IMR-90 (cell line): ENCODE measurements around the gene ROCK2. TPM values are rescaled to one million over a fixed set of nuclear protein-coding genes. Genes with fewer than 3 reads are reported as not detected.

Experiments
- ATAC-seq: fragments of 200-7000 bp; cut with Tn5 transposase; 2 replicates; pipeline ENCODE4 v1.9.1; 2020; ENCODE audit warnings: low read depth, mild to moderate bottlenecking, moderate library complexity
- BruUV-seq: library from RNA; stranded (reverse); fragments of 400-500 nt; replicated peaks from 2 replicates; lab custom pipeline; 2021; lab: Mats Ljungman, UMichigan
- CTCF ChIA-PET: fragments of 300-600 bp; formaldehyde crosslinking; extraction: SDS; loops from one replicate; lab custom pipeline; 2021; ENCODE audit warnings: antibody characterized with exemption; lab: Yijun Ruan, JAX
- POLR2A ChIA-PET: fragments of 300-600 bp; sonication (Branson Sonifier 250); formaldehyde crosslinking; loops from one replicate; lab custom pipeline; 2022; ENCODE audit warnings: antibody characterized with exemption; ENCODE audit not compliant: unreplicated experiment; lab: Charles Lee
- DNase-seq: peaks from one replicate; pipeline ENCODE4 v3.0.0; 2013
- H2AFZ ChIP-seq: replicated peaks from 2 replicates; pipeline ENCODE3; 2013; ENCODE audit warnings: low read length, mild to moderate bottlenecking; ENCODE audit not compliant: poor library complexity
- H2AK5ac ChIP-seq: 2 replicates; pipeline ENCODE4 v1.6.1; 2013; ENCODE audit warnings: low read depth, low read length, inconsistent platforms
- H2AK9ac ChIP-seq: replicated peaks from 2 replicates; pipeline ENCODE3; 2013; ENCODE audit warnings: mild to moderate bottlenecking, low read depth, low read length, moderate library complexity; ENCODE audit not compliant: poor library complexity
- H2BK120ac ChIP-seq: 2 replicates; pipeline ENCODE4 v1.6.1; 2013; ENCODE audit warnings: low read depth, low read length, inconsistent platforms
- H2BK15ac ChIP-seq: 3 replicates; pipeline ENCODE4 v1.6.1; 2013; ENCODE audit warnings: low read depth, low read length, inconsistent platforms
- H2BK20ac ChIP-seq: 2 replicates; pipeline ENCODE4 v1.6.1; 2013; ENCODE audit warnings: low read depth, mild to moderate bottlenecking, inconsistent platforms, low read length, moderate library complexity
- H2BK5ac ChIP-seq: 2 replicates; pipeline ENCODE4 v1.6.1; 2013; ENCODE audit warnings: mild to moderate bottlenecking, low read depth, low read length, inconsistent platforms; ENCODE audit not compliant: poor library complexity, severe bottlenecking
- H3K14ac ChIP-seq: replicated peaks from 2 replicates; pipeline ENCODE4 v1.6.1; 2013; ENCODE audit warnings: low read depth, low read length, inconsistent platforms
- H3K18ac ChIP-seq: 2 replicates; pipeline ENCODE4 v1.6.1; 2013; ENCODE audit warnings: low read depth, low read length, control low read depth
- H3K23ac ChIP-seq: 2 replicates; pipeline ENCODE4 v1.6.1; 2013; ENCODE audit warnings: low read depth, low read length, inconsistent platforms
- H3K27ac ChIP-seq: 2 replicates; pipeline ENCODE4 v1.5.1; 2013; ENCODE audit warnings: mild to moderate bottlenecking, control low read depth, low read length; ENCODE audit not compliant: insufficient read depth
- H3K27me3 ChIP-seq: 2 replicates; pipeline ENCODE4 v1.6.1; 2013; ENCODE audit warnings: low read length; ENCODE audit not compliant: control insufficient read depth, insufficient read depth
- H3K36me3 ChIP-seq: 2 replicates; pipeline ENCODE4 v1.6.1; 2013; ENCODE audit warnings: low read length, mixed read lengths; ENCODE audit not compliant: control insufficient read depth, insufficient read depth
- H3K4ac ChIP-seq: 2 replicates; pipeline ENCODE4 v1.6.1; 2013; ENCODE audit warnings: low read depth, low read length, inconsistent platforms
- H3K4me1 ChIP-seq: 2 replicates; pipeline ENCODE4 v1.6.1; 2013; ENCODE audit warnings: low read length, mixed read lengths; ENCODE audit not compliant: control insufficient read depth, insufficient read depth
- H3K4me2 ChIP-seq: 2 replicates; pipeline ENCODE4 v1.6.1; 2013; ENCODE audit warnings: low read depth, mild to moderate bottlenecking, control low read depth, low read length, moderate library complexity
- H3K4me3 ChIP-seq: 2 replicates; pipeline ENCODE4 v1.5.1; 2013; ENCODE audit warnings: low read depth, mild to moderate bottlenecking, control low read depth, low read length, moderate library complexity; ENCODE audit not compliant: insufficient read depth
- H3K56ac ChIP-seq: 2 replicates; pipeline ENCODE4 v1.6.1; 2013; ENCODE audit warnings: low read length, inconsistent platforms; ENCODE audit not compliant: insufficient read depth; ENCODE audit errors: extremely low read depth
- H3K79me1 ChIP-seq, 2 experiments: 2 replicates each; pipeline ENCODE4 v1.6.1; 2013; ENCODE audit warnings: low read length in 2 of 2, inconsistent platforms in 1 of 2, low read depth in 1 of 2
- H3K9ac ChIP-seq: 2 replicates; pipeline ENCODE4 v1.6.1; 2013; ENCODE audit warnings: low read depth, low read length, control low read depth
- H3K9me1 ChIP-seq: 2 replicates; pipeline ENCODE4 v1.6.1; 2013; ENCODE audit warnings: low read length, inconsistent platforms; ENCODE audit not compliant: insufficient read depth
- H3K9me3 ChIP-seq: 2 replicates; pipeline ENCODE4 v1.6.1; 2013; ENCODE audit warnings: low read length; ENCODE audit not compliant: control insufficient read depth, insufficient read depth
- H4K20me1 ChIP-seq: 2 replicates; pipeline ENCODE4 v1.6.1; 2013; ENCODE audit warnings: low read length, inconsistent platforms; ENCODE audit not compliant: insufficient read depth
- H4K5ac ChIP-seq: 2 replicates; pipeline ENCODE4 v1.6.1; 2013; ENCODE audit warnings: mild to moderate bottlenecking, low read depth, low read length, control low read depth
- H4K8ac ChIP-seq, 2 experiments: 2 replicates each; pipeline ENCODE4 v1.6.1; 2013; ENCODE audit warnings: low read depth in 2 of 2, low read length in 2 of 2, control low read depth in 1 of 2, inconsistent platforms in 1 of 2
- H4K91ac ChIP-seq: 2 replicates; pipeline ENCODE4 v1.6.1; 2013; ENCODE audit warnings: low read depth, low read length, inconsistent platforms; ENCODE audit not compliant: insufficient read depth
- BHLHE40 ChIP-seq: fragments of 150-350 bp; IDR thresholded peaks from 2 replicates; pipeline ENCODE4 v1.6.1; 2016; ENCODE audit warnings: mild to moderate bottlenecking, low read depth, low read length
- MAFK ChIP-seq: IDR thresholded peaks from 2 replicates; pipeline ENCODE4 v1.6.1; 2012; ENCODE audit warnings: low read depth, low read length, improper control_type of control experiment
- MAZ ChIP-seq: IDR thresholded peaks from 2 replicates; pipeline ENCODE4 v1.6.1; 2012; ENCODE audit warnings: low read depth, mild to moderate bottlenecking, low read length, improper control_type of control experiment, moderate library complexity, borderline replicate concordance
- MXI1 ChIP-seq: IDR thresholded peaks from 2 replicates; pipeline ENCODE4 v1.6.1; 2012; ENCODE audit warnings: low read depth, mild to moderate bottlenecking, low read length, moderate library complexity, borderline replicate concordance
- NFE2L2 ChIP-seq: fragments of 150-350 bp; IDR thresholded peaks from 2 replicates; pipeline ENCODE4 v1.6.1; 2016; ENCODE audit warnings: low read depth, mild to moderate bottlenecking, low read length
- POLR2A ChIP-seq: IDR thresholded peaks from 2 replicates; pipeline ENCODE4 v1.6.1; 2012; ENCODE audit warnings: mild to moderate bottlenecking, low read depth, low read length
- RAD21 ChIP-seq: IDR thresholded peaks from 2 replicates; pipeline ENCODE4 v1.6.1; 2012; ENCODE audit warnings: low read length, improper control_type of control experiment
- WGBS, 2 experiments: methylation state at CpG; one replicate each; pipeline versions ENCODE4 v1.1.5 to v1.1.7; 2013; ENCODE audit warnings: missing lambda C conversion rate in 2 of 2; ENCODE audit not compliant: insufficient read length in 1 of 2; ENCODE audit errors: extremely low coverage in 2 of 2; 5-methylcytosine and 5-hydroxymethylcytosine counted together
- dilution Hi-C: fragments of 300-500 bp; cut with HindIII; formaldehyde crosslinking; loops from one replicate; pipeline ENCODE4 v1.14.3; 2018; ENCODE audit warnings: low sequenced_read_pairs; ENCODE audit not compliant: unreplicated experiment
- in situ Hi-C: fragments of 300-500 bp; cut with MboI; formaldehyde crosslinking; loops from 3 replicates; pipeline ENCODE4 v1.14.3; 2019; ENCODE audit warnings: low sequenced_read_pairs, inconsistent platforms, mixed read lengths
- intact Hi-C: fragments of 100-400 bp; cut with micrococcal nuclease; formaldehyde crosslinking; loops from 2 replicates; pipeline ENCODE4 v1.10.0; 2022
- polyA plus RNA-seq, 3 experiments: library from polyadenylated mRNA; depleted of rRNA; stranded (reverse); fragments of >200 nt; gene quantifications; 2 replicates each; pipeline ENCODE4 v1.2.3, GENCODE V29; 2012; ENCODE audit warnings: low replicate concordance in 1 of 3
- total RNA-seq: library from RNA; depleted of rRNA; stranded (reverse); fragments of >200 nt; gene quantifications from 2 replicates; pipeline ENCODE4 v1.2.3, GENCODE V29; 2012

Gene ROCK2
- total and polyA plus RNA-seq, 2 of the 4 experiments (the other 2 are of a cell fraction) = 9.0 to 28.3 TPM

DNA sequence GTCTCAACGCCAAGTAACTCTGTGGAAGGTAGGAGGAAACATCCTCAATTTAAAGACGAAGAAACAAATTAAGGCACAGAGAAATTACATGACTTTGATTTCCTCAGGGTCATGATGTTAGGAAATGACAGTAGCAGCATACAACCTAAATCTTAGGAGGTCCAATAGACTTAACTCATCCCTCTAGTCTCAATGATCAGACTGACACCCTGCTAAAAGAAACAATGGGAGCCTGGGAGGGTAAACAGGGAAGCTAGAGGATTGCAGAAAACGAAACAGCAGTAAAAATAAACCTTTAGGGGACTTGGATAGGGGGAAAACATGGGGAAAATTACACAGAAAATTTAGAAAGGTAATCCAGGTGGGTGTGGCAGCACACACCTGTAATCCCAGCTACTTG, 56.0 kb downstream of the ROCK2 start:
- peaks cover 8% of the 10 kb centered on the region for H3K36me3 ChIP-seq
- H3K18ac ChIP-seq = no peak overlapping the region
- peak overlapping the region; percentile 35; the same call in 1 of the 2 replicates for H3K4me2 ChIP-seq
- ATAC-seq (no peak), DNase-seq (no peak)
- in situ Hi-C loops = no loop called here
- ChIA-PET CTCF (no interaction called here), POLR2A (no interaction called here)
- peaks cover 23 to 59% of the 10 kb centered on the region in 2 experiments for H3K79me1 ChIP-seq
- H2AK9ac ChIP-seq = no peak overlapping the region
- intact Hi-C loops = no loop called here
- no peak overlapping the region for H4K91ac ChIP-seq
- H3K14ac ChIP-seq = no peak overlapping the region
- H2BK20ac ChIP-seq = no peak overlapping the region
- H2BK5ac ChIP-seq = no peak overlapping the region
- no peaks in the 10 kb centered on the region for H3K4me1 ChIP-seq
- H3K9me3 ChIP-seq = no peaks in the 10 kb centered on the region
- no peaks in the 10 kb centered on the region for H3K27me3 ChIP-seq
- 17% methylated on average over 1 of the region's 3 CpGs; no CpG with 5 or more reads in 1 of the 2 experiments for WGBS, 2 experiments
- H3K27ac ChIP-seq = no peak overlapping the region
- no peak overlapping the region for H2AK5ac ChIP-seq
- no peak overlapping the region for H2BK120ac ChIP-seq
- dilution Hi-C loops = no loop called here
- peaks cover 56% of the 10 kb centered on the region for H4K20me1 ChIP-seq
- no TSS peak for BruUV-seq
- H4K8ac ChIP-seq = no peak overlapping the region
- no peak overlapping the region for H3K4ac ChIP-seq
- no peak overlapping the region for H2AFZ ChIP-seq
- H3K56ac ChIP-seq = no peak overlapping the region
- TF ChIP-seq POLR2A = no peak
- TF ChIP-seq MAFK = no peak
- TF ChIP-seq MXI1 = no peak
- TF ChIP-seq NFE2L2 = no peak
- no peak for TF ChIP-seq BHLHE40
- no peak for TF ChIP-seq MAZ
- TF ChIP-seq RAD21 = no peak
- H3K23ac ChIP-seq = no peak overlapping the region
- H3K9ac ChIP-seq = no peak overlapping the region
- H2BK15ac ChIP-seq = no peak overlapping the region
- no peaks in the 10 kb centered on the region for H3K9me1 ChIP-seq
- no peak overlapping the region for H4K5ac ChIP-seq
- no peak overlapping the region for H3K4me3 ChIP-seq
